C1 segment of cervical spinal cord (tissue), 14 donors: ENCODE data around the gene PCBD1.
"Not testable (repeated sequence)": the region's sequence is repeated elsewhere in the genome, so short reads cannot be mapped to it uniquely, and the experiment has no call there.

ENCODE experiments used
- DNase-seq, 14 donors: peaks; one replicate each; lab custom pipeline; 2025; lab: John Stamatoyannopoulos, UW

The PCBD1 gene

DNA sequence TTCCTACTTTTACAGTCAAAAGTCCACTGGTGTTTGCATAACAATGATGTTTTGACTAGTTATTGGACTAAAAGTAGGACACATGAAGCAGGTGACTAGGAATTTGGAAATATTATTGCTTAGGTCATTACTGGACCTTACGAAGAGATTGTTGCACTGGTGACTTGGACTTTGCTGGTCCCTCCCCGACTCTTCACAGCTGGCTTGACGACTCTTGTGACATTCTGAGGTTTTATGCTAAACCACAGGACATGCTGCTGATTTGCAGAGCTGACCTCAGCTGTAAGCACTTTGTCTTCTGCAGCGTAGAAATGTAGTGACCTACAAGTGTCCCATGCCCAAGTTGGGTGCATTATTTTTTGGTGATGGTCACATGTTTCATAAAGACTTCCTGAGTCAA is 21.9 kb downstream of the PCBD1 start:
- DNase-seq, result no peak

DNA sequence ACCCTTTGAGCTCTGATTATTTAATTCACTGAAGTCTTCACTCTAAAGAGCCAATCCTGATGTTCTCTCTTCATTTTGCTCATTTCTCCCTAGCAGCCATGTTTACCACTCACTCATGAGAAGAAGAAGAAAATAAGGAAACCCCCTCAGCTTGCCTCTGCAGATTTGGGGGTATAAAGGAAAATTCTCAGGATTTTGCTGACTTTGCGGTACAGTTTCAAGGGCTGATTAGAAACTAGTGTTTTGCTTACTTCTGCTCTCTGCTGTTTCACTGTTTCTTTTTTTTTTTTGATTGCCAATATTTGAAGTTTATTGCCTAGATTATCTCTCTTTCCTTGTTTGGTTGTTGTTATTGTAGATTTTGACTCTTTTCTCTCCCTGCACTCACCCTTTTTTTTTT is 23.4 kb downstream of the PCBD1 start:
- DNase-seq, result no peak

DNA sequence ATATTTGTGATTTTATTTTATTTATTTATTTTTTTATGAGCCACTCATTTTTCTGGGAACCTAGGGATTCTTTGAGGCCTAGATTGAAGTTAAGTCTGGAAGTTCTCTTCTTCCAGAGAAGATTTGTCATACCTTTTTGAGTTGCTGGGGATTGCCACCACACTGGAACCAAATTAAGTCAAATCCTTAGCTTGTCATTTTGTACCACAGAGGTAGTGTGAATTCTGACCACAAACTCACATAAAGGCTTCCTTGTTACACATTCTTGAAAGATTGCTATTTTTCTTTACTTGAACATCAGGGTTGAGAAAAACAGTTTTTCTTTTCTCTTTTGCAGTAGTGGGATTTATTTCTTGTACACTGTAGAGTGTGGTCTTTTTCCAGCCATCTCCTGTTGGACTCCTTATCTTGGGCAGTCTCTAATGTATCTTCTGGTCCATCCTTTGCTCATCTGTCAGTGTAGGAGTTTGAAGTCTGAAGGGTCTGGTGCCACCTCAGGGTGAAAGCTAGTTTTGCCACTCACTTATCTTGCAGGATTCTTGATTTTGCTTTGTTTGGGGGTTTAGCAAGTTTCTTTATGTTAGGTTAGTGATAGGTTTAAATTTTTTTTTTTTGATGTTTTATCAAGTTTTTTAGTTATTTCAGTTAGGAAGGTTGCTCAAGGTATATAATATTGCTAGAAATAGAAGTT is 24.8 kb downstream of the PCBD1 start:
- no peak for DNase-seq

DNA sequence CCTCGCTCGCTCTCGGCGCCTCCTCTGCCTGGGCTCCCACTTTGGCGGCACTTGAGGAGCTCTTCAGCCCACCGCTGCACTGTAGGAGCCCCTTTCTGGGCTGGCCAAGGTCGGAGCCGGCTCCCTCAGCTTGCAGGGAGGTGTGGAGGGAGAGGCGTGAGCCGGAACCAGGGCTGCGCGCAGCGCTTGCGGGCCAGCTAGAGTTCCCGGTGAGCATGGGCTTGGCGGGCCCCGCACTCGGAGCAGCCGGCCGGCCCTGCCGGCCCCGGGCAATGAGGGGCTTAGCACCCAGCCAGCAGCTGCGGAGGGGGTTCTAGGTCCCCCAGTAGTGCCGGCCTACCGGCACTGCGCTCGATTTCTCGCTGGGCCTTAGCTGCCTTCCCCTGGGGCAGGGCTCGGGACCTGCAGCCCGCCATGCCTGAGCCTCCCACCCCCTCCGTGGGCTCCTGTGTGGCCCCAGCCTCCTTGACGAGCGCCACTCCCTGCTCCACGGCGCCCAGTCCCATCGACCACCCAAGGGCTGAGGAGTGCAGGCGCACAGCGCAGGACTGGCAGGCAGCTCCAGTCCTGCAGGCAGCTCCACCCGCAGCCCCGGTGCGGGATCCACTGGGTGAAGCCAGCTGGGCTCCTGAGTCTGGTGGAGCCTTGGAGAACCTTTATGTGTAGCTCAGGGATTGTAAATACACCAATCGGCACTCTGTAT is 26.7 kb downstream of the PCBD1 start:
- DNase-seq, result not testable (repeated sequence)

DNA sequence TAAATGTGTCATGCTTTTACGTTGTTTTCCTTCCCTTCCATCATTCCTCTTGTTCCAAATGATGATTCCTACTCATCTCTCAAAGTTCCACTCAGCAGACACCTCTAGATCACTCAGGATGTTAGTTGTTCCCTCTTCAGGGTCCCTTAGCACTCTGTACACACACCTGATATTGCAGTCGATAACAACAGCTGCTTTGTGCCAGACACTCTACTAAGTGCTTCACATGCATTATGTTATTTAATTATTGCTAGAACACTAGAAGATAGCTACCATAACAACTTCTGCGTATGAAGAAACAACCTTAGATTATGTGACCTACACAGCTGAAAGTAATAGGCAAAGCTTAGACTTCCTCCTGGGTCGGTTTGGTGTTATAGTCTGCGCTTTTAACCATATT is 29.6 kb downstream of the PCBD1 start:
- no peak for DNase-seq

DNA sequence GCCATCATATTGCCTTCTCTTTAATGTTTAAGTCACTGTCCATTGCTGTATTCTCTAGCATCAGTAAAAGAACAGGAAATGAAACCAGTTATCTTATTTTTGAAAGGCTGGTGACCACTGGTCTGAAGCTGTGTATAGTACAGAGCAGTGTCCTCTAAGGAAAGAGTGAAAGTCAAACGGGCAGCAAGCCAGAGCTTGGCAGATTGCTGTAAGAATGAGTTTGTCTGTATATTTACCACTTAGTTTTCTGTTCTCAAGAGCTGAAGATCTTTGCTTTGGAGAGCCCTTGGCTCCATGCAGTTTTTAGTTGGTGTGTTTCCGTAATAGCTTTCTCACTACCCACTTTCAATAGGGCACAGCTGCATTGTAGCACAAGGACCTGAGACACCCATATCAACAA is 31.9 kb downstream of the PCBD1 start:
- DNase-seq, result no peak

DNA sequence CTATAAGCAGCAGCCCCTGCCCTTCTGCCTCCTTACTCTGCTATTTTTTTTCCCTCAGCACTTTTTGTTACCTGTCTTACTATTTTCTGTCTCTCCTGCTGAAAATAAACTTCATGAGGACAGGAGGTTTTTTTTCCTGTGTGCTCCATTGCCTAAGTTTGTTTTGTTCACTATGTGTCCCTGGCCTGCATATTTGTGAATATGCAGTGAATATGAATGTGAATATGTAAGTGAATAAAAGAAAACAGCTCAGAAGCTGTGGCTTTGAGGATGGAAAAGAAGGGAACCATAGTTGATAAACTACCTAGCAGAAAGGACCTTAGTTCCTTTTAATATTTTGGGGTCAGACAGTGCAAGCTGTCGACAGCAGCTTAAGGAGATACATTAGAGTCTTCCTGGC is 34.9 kb downstream of the PCBD1 start:
- DNase-seq, result no peak

DNA sequence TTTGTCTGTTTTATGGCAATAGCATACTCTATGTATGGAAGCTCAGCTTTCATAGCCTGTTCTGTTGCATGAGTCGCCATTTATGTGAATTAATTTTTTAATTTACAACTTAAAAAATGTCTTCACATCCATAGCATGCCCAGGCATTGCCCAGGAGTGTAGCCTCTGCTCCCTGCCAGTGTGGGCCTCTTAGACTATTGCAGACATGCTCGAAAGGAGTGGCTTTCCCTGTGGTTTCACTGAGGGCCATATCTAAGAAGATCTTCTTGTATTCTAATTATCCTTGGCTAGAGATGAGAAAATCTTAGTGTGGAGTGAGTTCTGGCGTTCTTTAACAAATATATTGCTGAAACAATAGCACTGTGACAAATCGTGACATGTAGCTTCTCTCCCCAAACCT is 35.3 kb downstream of the PCBD1 start:
- no peak for DNase-seq

DNA sequence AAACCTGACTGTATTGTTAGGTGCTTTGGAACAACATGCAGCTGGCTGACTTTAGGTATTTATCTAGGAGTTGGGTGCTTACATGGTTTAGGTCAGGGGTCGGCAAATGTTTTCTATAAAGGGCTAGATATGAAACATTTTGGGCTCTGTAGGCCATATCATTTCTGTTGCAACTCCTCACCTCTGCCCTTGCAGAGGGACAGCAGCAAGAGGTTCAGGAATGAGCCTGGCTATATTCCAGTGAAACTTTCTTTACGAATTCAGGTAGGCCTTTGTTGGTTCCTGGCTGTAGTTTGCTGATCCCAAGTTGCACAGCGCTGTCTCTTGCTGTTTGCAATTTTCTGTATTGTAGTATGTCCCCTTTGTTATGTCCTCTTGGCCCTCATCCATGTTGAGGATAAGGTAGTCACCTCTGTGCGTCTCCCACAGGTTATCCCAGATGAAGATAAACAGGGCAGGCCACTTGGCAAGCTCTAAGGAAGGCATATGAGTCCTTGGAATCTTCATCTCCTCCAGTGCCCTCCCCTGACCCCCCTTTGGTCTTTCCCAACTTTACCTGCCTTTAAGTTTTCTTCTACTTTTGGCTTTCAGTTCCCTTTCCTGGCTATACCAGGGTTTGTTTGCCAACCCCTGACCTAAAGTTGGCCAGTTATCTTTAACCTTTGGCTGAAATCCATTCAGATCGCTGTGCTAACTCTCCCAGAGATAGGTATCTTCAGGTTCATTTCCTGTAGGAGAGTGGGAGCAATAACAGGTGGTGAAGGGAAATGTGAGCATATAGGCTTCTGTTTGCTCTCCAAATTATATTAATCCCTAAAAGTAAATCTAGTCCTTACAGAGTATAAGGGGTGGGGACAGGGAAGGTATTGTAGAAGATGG is 36.5 kb downstream of the PCBD1 start:
- DNase-seq, result no peak

DNA sequence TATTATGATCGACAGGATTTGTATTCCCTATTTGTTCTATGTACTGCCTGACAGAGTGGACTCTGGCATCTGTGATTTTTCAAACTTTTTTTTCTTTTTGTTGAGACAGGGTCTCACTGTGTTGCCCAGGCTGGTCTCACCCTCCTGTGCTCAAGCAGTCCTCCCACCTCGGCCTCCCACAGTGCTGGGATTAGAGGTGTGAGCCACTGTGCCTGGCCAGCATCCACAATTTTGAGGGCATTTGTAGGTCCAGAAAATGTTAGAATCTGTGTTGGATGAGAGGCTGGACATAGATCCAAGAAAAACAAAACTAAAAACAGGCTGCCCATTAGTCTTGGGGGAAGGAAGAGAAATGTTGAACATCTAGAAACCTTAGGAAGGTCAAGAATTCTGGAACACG is 38.3 kb downstream of the PCBD1 start:
- DNase-seq, result no peak

DNA sequence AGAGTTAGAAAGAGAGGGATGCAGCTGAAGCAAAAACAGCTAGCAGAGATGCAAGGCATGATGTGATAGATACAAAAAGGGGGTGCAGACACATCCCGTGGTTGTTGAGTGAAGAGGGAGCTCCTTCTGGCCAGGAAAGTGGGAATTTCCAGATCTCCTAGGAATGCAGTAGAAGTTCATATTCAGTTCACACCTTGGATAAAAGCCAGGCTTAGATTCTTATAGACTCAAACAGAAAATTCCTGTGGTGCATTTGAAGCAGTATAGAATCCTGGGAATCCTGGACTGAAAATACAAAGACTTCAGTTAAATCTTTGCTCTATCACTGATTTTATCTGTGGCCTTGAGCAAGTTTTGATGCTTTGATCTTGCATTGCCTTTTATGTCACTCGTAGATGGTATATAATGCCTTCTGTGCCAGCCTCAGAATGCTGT is 38.8 kb downstream of the PCBD1 start:
- DNase-seq, result no peak

DNA sequence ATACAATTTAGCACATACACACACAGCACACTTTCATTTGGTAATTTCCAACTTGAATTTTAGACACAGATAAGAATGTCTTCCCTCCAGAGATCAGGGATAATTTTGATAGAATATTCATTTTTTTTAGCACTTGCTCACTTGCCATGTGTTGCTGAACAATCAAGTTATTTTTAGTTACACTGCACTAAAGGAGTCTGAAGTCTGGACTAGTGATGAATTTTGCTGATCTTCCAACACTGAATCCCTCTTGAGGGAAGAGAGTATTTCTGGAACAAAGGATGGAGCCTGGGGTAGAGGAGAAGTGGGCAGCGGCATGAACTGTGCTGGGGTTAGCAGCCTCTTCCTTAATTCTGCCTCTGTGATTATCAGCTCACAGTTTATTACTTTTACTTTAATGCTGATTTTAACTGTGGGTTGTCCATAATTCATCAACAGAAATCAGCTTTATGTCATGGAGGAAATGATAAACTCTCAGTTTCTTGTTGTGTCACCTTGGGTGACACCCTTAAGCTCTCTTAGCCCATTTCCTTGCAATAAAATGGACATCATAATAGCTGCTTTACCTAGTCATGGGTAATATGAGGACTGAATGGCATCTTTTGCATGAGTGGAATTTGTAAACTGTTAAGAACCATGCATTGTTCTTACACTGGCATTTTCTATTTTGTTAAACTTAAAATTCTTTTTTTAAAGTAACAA is 40.6 kb downstream of the PCBD1 start:
- no peak for DNase-seq

DNA sequence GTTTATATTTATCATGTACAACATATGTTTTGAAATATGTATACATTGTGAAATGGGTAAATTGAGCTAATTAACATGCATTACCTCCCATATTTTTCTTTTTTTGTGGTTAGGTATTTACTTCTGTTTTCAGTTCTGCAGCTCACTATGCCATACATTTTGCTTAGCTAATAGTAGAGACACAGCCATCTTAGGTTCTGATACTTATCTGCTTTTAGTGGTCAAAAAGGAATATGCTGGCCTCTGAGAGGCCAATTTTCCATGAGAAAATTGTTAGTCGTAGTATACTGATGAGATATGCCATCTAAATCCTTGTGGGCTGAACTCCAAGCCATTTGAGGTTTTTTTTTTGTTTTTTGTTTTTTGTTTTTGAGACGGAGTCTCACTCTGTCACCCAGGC is 41.6 kb downstream of the PCBD1 start:
- DNase-seq, result no peak

DNA sequence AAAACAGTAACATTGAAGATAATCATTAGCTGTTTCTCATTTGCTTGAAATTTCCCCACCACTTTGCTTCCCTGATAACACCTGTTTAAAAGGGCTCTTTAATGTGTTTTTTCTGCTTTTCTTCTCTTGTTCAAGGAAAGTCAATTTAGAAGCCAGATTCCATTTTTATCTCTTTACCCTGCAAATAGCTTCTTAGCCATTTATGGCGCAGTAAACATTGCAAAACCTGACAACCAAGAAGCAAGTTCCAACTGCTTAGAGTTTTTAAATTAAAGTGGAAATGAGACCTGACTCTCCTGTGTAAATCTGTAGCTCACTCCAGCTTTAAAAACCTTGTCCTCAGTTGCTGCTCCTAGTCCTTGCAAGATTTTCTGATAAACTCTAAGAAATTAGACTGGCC is 42.5 kb downstream of the PCBD1 start:
- DNase-seq, result no peak

DNA sequence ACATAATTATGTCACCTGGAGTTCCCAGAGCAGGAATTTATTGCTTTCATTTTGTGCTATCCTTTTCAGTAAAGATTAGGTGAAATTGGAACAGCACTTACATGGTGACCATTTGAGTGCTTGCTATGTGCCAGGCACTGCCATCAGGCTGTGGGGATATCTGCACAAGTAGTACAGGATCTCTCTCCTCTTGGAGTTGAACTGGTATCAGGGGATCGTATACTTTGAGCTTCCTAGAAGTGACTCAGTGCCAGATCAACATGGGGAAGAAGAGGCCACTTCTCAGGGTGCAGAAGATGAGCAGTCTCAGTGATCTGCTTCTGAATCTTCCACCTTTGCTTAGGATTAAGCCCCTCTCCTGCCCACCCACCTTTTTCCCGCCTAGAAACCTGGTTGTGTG is 43.1 kb downstream of the PCBD1 start:
- DNase-seq, result no peak

DNA sequence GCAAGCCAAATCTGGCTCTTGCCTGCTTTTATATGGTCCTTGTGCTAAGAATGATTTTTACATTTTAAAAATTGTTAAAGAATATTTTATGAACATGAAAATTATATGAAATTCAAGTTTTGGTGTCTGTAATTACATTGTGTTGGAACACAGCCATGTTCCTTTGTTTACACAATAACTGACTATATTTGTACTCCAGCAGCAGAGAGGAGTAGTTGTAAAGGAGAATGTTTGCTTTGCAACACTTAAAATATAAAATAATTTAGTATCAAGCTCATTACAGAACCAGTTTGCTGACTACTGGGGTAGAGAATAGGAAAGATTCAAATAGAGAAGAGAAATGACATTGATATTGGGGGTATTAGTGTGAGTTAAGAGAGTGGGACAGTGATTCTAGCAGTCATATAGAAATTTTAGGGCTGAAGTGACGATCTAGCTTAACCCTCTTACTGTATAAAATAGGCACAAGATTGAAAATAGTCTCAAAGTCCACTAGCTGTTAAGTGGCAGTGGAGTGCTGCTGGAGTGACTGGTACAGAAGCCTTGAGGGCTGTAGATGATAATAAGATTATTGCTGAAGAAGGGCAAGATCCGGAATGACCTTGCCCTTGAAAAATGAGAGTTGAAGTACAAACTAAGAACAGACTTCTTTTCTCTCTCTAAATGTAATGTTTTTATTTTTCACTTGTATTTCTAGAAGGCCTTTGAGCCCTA is 44.4 kb downstream of the PCBD1 start:
- DNase-seq, result no peak

DNA sequence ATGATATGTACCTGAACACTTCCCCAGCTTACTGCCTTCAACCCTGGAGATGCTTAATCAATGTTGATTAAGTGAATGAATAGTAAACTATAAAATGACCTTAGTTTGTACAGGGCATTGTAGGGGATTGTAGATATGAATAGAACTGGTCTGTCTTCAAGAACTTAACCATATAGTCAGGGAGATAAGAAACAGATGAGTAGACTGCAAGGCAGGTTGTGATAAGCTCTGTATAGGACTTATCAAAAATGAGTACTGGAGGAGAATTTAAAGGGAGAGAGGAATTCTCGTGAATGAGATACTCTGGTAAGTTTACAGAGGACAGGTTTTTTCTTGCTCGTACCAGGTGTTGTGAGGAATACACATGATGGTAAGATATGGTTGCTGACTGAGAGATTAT is 45.0 kb downstream of the PCBD1 start:
- DNase-seq, result no peak

DNA sequence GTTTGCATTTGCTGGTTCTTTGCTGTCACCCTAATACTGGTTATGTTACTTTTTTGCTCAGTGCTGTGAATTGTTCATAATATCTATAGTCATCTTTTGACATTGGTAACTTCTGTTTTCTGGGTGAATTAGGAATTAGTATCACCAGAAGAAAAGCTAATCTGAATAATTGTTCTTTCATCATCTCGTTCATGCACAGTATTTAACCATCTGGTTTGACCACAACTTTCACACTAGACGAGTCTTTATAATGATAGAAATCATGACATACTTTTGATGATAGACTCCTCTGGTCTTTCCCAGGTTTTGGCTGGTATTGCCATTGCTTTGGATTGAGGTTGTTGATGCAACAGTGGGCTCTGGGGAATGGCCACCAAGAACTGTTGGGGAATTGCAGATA is 47.5 kb downstream of the PCBD1 start:
- no peak for DNase-seq

DNA sequence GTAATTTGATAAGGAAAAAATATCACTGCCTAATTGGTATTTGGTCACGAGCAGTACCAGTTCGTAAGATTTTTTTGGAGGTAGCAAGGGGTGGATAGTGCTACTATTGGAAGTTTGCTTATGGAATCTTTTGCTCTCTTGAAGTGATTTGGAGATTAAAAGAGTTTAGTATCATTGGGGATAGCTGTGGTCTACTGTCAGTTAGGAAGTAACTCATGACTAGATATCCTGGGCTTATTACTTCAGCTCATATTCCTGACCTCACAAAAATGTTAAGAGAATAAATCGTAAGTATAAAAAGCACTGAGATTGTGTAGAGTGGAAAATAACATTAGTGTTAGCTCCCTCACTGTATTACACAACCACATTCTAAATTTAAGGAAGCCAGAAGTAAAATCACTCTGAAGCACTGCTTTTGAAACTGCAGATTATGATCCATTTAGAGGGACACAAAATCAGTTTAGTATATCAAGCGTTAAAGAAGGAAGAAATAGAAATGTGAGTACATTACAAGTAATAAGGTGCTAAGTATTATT is 50.0 kb downstream of the PCBD1 start:
- DNase-seq, result no peak

DNA sequence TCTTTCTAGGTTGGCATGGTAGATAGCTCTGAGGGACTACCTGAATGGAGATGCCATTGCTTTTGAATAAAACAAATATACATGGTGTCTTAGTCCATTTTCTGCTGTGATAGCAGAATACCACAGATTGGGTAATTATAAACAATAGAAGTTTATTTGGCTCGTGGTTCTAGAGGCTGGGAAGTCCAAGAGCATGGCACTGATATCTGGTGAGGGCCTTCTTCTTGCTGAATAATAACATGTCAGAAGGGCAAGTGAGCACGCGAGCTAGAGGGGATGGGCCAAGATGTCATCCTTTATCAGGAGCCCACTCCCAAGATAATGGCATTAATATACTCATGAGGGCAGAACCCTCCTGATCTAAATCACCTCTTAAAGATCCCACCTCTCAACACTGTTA is 50.7 kb downstream of the PCBD1 start:
- DNase-seq, result no peak

DNA sequence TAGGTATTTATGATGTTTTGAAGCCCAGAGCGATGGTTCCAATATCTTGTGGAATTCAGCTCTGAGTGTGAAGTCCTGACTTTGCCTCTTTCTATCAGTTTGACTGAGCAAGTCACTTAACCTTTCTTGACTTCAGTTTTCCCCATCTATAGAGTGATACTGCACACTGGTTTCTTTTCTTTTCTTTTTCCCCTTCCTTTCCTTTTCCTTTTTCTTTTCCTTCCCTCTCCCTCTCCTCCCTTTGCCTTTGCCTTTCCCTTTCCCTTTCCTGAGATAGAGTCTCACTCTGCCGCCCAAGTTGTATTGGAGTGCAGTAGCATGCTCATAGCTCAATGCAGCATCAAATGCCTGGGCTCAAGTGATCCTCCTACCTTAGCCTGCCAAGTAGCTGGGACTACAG is 52.0 kb downstream of the PCBD1 start:
- no peak for DNase-seq
